HEK293 (cell line): ENCODE data around the gene RAPGEF5.
"Not testable (repeated sequence)": the region's sequence is repeated elsewhere in the genome, so short reads cannot be mapped to it uniquely, and the experiment has no call there.

ENCODE experiments used
- REST ChIP-seq: fragments of 450-650 bp; formaldehyde crosslinking; IDR thresholded peaks from 2 replicates; pipeline ENCODE4 v1.5.1; 2016; ENCODE audit warnings: missing biosample characterization, missing genetic modification characterization
- YY1 ChIP-seq: fragments of 450-650 bp; formaldehyde crosslinking; IDR thresholded peaks from 2 replicates; pipeline ENCODE4 v1.5.1; 2018; ENCODE audit warnings: missing biosample characterization, missing genetic modification characterization
- ZNF274 ChIP-seq, 2 experiments: fragments of 200-500 bp in 1 of 2; fragments of 450-650 bp in 1 of 2; sonication (Bioruptor generic) in 1 of 2; formaldehyde crosslinking in 1 of 2; IDR thresholded peaks; 2 replicates each; pipeline versions ENCODE4 v1.5.1 to v1.6.1; 2014 to 2016; ENCODE audit warnings: borderline replicate concordance in 1 of 2, inconsistent platforms in 1 of 2, low read length in 1 of 2, missing biosample characterization in 1 of 2, missing genetic modification characterization in 1 of 2
- ZNF561 ChIP-seq: fragments of 450-650 bp; IDR thresholded peaks from 2 replicates; pipeline ENCODE4 v1.5.1; 2018; ENCODE audit warnings: missing biosample characterization, missing genetic modification characterization, borderline replicate concordance
- ZNF785 ChIP-seq: fragments of 450-650 bp; formaldehyde crosslinking; IDR thresholded peaks from 2 replicates; pipeline ENCODE4 v1.5.1; 2016; ENCODE audit warnings: missing biosample characterization, missing genetic modification characterization

GRCh38 chr7:22078872-22079271 is 278.1 kb downstream of the RAPGEF5 start:
- TF ChIP-seq YY1; ZNF274 (IDR thresholded peaks at IDR 0.05; ENCODE audit: low read length); ZNF274 (tag by site-specific recombination; IDR thresholded peaks at IDR 0.05; ENCODE audit: borderline replicate concordance); ZNF561 (tag by site-specific recombination); ZNF785 (tag by site-specific recombination); REST (tag by site-specific recombination): not testable (repeated sequence)
